AG09319 (cell line): ENCODE data around the gene PDZD7.

ENCODE experiments used
- DNase-seq: peaks from one replicate; pipeline ENCODE4 v3.0.0-alpha.2; 2010; ENCODE audit warnings: low read depth; ENCODE audit errors: extremely low read depth
- TF ChIP-seq, protein P1 (sequence below): IDR thresholded peaks from 2 replicates; pipeline ENCODE4 v1.5.1; 2011; ENCODE audit warnings: low read depth, mild to moderate bottlenecking, inconsistent platforms, low read length, moderate library complexity

The PDZD7 gene

DNA sequence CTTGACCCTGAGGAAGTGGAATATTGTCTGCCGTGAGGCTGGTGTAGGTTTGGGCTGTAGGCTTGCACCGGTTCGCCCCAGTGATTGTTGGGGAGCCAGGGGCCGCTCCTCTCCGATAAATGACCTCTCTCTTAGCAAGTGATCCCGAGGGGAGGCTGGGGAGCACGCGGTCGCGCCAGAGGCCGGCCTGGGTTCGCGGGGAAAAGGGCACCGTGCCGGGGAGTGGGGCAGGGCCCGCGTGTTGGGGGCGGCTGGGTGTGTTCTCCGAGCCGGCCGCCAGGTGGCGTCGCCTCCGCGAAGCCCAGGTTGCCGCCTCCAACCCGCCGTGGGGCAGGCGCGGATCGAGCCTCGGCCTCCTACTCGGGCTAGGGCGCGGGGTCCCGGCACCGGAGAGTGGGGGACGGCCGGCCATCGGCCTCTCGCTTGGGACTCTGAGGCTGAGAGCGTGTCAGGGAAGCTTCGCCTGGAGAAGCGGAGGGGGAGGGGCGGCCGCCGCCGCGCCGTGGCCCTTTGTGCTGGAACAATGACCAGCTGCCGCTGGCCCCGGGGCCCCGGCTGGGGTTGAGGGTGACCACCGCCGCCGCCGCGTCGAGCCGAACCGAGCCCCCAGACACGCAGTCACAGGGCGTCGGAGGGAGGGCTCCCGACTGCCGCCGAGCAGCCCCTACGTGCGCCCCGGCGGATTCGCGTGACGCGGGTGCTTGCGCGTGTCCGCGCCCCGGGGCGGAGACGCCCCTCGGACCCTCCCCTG is 31.8 kb downstream of the PDZD7 start:
- TF ChIP-seq, protein P1, sequence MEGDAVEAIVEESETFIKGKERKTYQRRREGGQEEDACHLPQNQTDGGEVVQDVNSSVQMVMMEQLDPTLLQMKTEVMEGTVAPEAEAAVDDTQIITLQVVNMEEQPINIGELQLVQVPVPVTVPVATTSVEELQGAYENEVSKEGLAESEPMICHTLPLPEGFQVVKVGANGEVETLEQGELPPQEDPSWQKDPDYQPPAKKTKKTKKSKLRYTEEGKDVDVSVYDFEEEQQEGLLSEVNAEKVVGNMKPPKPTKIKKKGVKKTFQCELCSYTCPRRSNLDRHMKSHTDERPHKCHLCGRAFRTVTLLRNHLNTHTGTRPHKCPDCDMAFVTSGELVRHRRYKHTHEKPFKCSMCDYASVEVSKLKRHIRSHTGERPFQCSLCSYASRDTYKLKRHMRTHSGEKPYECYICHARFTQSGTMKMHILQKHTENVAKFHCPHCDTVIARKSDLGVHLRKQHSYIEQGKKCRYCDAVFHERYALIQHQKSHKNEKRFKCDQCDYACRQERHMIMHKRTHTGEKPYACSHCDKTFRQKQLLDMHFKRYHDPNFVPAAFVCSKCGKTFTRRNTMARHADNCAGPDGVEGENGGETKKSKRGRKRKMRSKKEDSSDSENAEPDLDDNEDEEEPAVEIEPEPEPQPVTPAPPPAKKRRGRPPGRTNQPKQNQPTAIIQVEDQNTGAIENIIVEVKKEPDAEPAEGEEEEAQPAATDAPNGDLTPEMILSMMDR, result peak; percentile 56
- DNase-seq, result peak; percentile 56

DNA sequence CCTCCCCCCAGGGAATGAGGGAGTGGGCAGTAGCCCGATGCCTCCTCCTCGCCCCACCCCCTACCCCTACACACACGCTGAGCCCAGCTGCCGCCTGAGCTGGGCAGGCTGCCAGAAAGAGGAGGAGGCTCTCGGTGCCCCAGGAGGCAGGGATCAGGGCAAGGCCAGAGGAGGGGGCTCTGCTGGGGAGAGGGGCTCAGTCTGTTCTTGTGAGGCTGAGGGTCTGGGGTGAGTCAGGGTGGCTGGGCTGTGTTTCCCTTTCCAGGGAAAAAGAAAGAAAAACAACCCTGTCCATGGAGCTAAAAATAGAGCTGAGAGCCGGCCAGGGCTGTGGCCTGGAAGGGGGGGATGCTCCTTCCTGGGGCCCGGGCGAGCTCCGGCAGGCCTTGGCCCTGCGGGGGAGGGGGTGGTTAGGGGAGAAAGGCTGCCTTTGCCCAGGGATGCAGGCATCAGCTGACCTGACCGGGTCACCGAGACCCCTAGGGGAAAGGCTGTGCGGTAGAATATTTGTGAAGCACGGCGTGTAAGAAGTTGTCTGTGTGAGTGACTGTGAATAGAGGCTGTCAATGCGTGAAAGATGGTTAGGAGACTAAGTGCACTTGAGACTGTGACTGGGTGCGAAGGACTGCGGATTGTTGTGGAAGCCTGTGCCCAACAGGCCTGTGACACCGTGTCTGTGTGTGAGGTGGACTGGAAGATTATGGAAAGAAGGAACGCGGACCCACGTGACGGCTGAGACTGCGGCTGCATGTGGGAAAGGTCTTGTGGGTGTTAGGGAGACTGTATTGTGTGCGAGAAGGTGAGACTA is 32.5 kb downstream of the PDZD7 start:
- TF ChIP-seq, protein P1, result no peak
- DNase-seq, result peak; percentile 52

DNA sequence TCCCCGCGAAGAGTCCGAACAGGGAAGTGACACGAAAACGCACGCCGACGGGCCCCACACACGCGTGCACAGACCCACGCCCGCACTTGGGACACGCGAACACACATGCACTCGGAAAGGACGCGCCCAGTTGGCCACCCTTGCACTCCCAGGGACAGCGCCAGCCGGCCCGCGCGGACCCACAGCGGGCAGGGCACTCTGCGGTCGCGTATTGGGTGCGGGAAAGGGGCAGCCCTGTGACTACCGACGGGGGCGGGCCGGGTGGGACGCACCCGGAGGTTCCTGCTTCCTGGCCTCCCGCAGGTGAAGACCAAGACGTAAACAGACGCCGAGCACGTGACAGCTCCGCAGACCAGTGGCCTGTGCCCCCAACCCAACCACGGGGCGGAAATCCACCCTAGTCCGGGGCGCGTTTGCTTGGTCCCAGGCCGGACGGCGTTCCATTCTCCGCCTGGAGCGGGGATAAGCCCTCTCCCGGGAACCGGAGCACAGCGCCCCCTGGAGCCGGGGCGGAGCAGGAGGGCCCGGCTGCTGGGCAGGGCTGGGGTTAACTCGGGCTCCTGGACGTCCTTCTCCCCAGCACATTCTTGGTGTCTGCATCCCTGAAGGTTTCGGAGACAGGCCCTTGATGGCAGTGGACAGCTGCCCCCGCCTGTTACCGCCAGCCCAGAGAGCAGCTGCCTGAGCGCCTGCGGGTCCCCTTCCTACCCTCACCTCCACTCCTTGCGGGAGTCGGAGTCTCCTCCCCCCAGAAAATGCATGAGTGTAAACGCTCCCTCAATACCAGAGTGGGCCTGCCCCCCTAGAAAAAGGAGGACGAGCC is 33.4 kb downstream of the PDZD7 start:
- DNase-seq, result no peak
- TF ChIP-seq, protein P1, result peak; percentile 93

DNA sequence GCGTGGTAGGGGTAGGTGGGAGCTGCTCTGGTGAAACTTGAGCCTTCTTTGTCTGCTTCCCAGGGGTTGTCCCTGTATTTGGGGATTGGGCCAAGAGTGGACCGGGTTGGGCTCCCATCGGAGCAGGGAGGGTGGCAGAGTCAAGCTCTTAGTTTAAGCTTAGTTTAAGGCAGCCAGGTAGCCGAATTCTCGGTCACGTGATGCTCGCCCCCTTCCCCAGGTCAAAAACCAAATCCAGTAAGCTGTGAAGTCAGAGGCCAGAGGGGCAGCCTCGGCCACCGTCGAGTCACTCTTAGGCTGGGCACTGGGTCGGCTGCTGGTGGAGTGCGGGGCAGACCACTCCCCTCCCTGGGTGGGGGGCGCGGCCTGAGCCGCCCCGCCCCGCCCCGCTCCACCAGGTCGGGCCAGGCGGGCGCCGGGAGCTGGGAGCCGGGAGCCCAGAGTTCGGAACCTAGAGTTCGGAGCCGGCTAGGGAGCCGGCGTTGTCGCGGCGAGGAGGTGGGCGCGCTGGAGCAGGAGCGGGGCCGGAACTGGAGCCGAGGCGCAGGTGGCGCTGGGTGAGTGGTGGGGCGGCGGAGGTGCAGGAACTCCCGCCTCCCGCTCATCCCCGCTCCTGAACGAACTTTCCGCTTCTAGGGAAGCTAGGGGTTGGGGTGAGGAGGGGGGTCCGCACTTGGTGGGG is 34.1 kb downstream of the PDZD7 start:
- TF ChIP-seq, protein P1, result no peak
- no peak for DNase-seq

DNA sequence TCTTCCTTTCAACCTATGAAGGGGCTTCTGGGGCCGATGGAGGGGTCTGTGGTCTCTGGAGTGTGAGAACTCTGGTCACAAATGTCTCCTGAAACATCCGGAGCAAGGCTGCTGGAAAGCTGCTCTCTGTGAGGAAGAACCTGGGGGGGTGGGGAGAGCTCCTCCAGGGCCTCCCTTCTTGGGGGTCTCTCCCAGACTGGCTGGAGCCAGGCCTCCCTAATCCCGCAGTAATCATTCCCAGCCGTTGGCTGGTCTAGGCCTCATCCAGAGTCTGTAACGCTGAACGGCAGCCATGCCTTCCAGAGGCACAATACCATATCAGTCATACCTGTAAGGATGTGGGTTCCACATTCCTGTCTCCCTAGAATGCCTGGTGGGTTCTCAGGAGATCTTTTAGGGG is 35.7 kb downstream of the PDZD7 start:
- no peak for DNase-seq
- TF ChIP-seq, protein P1, result no peak

DNA sequence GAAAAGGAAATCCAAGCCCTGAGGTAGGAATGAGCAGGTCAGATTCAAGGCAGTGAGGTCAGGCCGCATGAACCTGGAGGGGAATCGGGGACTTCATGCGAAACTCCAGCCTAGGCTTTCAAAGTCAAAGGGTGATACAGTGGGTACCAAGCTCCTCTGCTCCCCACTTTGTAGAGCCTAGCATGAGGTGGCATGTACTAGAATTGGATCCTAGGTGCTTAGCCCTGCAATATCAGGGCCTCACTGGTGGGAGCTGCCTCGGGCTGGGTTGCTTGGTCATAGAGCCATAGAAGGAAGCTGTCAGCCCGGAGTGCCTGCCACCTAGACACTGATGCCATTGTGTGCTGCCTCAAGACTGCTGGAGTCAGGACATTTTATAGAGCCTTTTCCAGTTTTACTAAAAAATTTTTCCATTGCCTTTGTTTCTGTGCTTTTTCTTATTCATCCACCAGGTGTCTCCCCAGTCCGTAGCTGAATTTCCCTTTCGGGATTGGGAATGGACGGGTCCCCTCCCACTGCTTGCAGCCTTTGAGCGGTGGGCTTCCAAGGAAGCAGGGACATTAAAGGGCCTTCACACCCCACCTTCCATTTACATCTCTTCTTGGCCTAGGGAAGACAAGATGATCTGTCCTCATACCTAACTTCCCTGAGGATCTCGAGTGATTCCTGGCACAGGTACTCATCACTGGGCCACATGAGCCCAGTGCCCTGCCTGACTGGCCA is 36.8 kb downstream of the PDZD7 start:
- no peak for DNase-seq

More for the DNA sequence above, 36.8 kb downstream of the PDZD7 start:
- TF ChIP-seq, protein P1, result peak; percentile 73
